Placental pericyte (primary cell): ENCODE measurements around the gene XIRP2. TPM values are rescaled to one million over a fixed set of nuclear protein-coding genes. Genes with fewer than 3 reads are reported as not detected.

Experiments used
- total RNA-seq: library from RNA; depleted of rRNA; stranded (reverse); fragments of >200 nt; gene quantifications from 2 replicates; pipeline ENCODE4 v1.2.3, GENCODE V29; 2012

XIRP2 gene
- under 0.01 and 1.9 TPM in 2 replicates for total RNA-seq

GRCh38 chr2:166888180-166888579 lies at the start of gene XIRP2:
TSS of gene XIRP2 (plus strand) at chr2:166888480. CDS start at chr2:166903483, 15,003 bp downstream.

GRCh38 chr2:167292430-167293171 lies 404.3 kb downstream of the XIRP2 start, which contains the start of gene B3GALT1:
TSS of gene B3GALT1 (plus strand) at chr2:167293001.

